ENCODE data around the gene MTERF2.

MTERF2 gene

GRCh38 chr12:106971065-106971464 lies 15.9 kb downstream of the MTERF2 start:
- H3K4me3 ChIP-seq (ENCODE audit: low read depth, low read length): no peak overlapping the region
- no peak for DNase-seq (ENCODE audit: low read depth)
- no peak for TF ChIP-seq CTCF (conservative IDR thresholded peaks at IDR 0.05; ENCODE audit: low read depth, low read length)

GRCh38 chr12:106964526-106964925 lies 22.4 kb downstream of the MTERF2 start:
- no peak overlapping the region for H3K4me3 ChIP-seq (ENCODE audit: low read depth, low read length)
- no peak for DNase-seq (ENCODE audit: low read depth)
- no peak for TF ChIP-seq CTCF (conservative IDR thresholded peaks at IDR 0.05; ENCODE audit: low read depth, low read length)

- TF ChIP-seq CTCF (conservative IDR thresholded peaks at IDR 0.05; ENCODE audit: low read depth, low read length): no peak
- no peak overlapping the region for H3K4me3 ChIP-seq (ENCODE audit: low read depth, low read length)
- no peak for DNase-seq (ENCODE audit: low read depth)
These were observed 24.7 kb downstream of the MTERF2 start for GRCh38 chr12:106962286-106962685.

- DNase-seq (ENCODE audit: low read depth): no peak
- no peak overlapping the region for H3K4me3 ChIP-seq (ENCODE audit: low read depth, low read length)
- TF ChIP-seq CTCF (conservative IDR thresholded peaks at IDR 0.05; ENCODE audit: low read depth, low read length): no peak
These were observed 26.5 kb downstream of the MTERF2 start for GRCh38 chr12:106960443-106960842.

- no peak for DNase-seq (ENCODE audit: low read depth)
- H3K4me3 ChIP-seq (ENCODE audit: low read depth, low read length): peak overlapping the region; percentile 97
- no peak for TF ChIP-seq CTCF (conservative IDR thresholded peaks at IDR 0.05; ENCODE audit: low read depth, low read length)
These were observed 29.4 kb downstream of the MTERF2 start for GRCh38 chr12:106957583-106957982.

GRCh38 chr12:106956048-106956578 lies 30.8 kb downstream of the MTERF2 start:
- H3K4me3 ChIP-seq (ENCODE audit: low read depth, low read length): peak overlapping the region; percentile 97
- TF ChIP-seq CTCF (conservative IDR thresholded peaks at IDR 0.05; ENCODE audit: low read depth, low read length): no peak
- DNase-seq (ENCODE audit: low read depth): peak; percentile 77

GRCh38 chr12:106955377-106956047 lies 31.4 kb downstream of the MTERF2 start, which contains the start of gene TMEM263:
Gene TMEM263, plus strand, starts transcription at chr12:106955907. Its CDS starts 11,210 bp downstream, at chr12:106967117.
- peak; percentile 98 for DNase-seq (ENCODE audit: low read depth)
- peak within 1 kb of the TSS; percentile 97 for H3K4me3 ChIP-seq (ENCODE audit: low read depth, low read length)

More at GRCh38 chr12:106955377-106956047, 31.4 kb downstream of the MTERF2 start, which contains the start of gene TMEM263:
- no peak for TF ChIP-seq CTCF (conservative IDR thresholded peaks at IDR 0.05; ENCODE audit: low read depth, low read length)
